IMR-90 (cell line): Measurements from ENCODE around the gene TAL1. TPM values are rescaled to one million over a fixed set of nuclear protein-coding genes. Genes with fewer than 3 reads are reported as not detected.

ENCODE experiments used
- ATAC-seq: fragments of 200-7000 bp; cut with Tn5 transposase; 2 replicates; pipeline ENCODE4 v1.9.1; 2020; ENCODE audit warnings: low read depth, mild to moderate bottlenecking, moderate library complexity
- BruUV-seq: library from RNA; stranded (reverse); fragments of 400-500 nt; replicated peaks from 2 replicates; lab custom pipeline; 2021; lab: Mats Ljungman, UMichigan
- CTCF ChIA-PET: fragments of 300-600 bp; formaldehyde crosslinking; extraction: SDS; loops from one replicate; lab custom pipeline; 2021; ENCODE audit warnings: antibody characterized with exemption; lab: Yijun Ruan, JAX
- POLR2A ChIA-PET: fragments of 300-600 bp; sonication (Branson Sonifier 250); formaldehyde crosslinking; loops from one replicate; lab custom pipeline; 2022; ENCODE audit warnings: antibody characterized with exemption; ENCODE audit not compliant: unreplicated experiment; lab: Charles Lee
- DNase-seq: peaks from one replicate; pipeline ENCODE4 v3.0.0; 2013
- H2AFZ ChIP-seq: replicated peaks from 2 replicates; pipeline ENCODE3; 2013; ENCODE audit warnings: low read length, mild to moderate bottlenecking; ENCODE audit not compliant: poor library complexity
- H2AK5ac ChIP-seq: 2 replicates; pipeline ENCODE4 v1.6.1; 2013; ENCODE audit warnings: low read depth, low read length, inconsistent platforms
- H2AK9ac ChIP-seq: replicated peaks from 2 replicates; pipeline ENCODE3; 2013; ENCODE audit warnings: mild to moderate bottlenecking, low read depth, low read length, moderate library complexity; ENCODE audit not compliant: poor library complexity
- H2BK120ac ChIP-seq: 2 replicates; pipeline ENCODE4 v1.6.1; 2013; ENCODE audit warnings: low read depth, low read length, inconsistent platforms
- H2BK15ac ChIP-seq: 3 replicates; pipeline ENCODE4 v1.6.1; 2013; ENCODE audit warnings: low read depth, low read length, inconsistent platforms
- H2BK20ac ChIP-seq: 2 replicates; pipeline ENCODE4 v1.6.1; 2013; ENCODE audit warnings: low read depth, mild to moderate bottlenecking, inconsistent platforms, low read length, moderate library complexity
- H2BK5ac ChIP-seq: 2 replicates; pipeline ENCODE4 v1.6.1; 2013; ENCODE audit warnings: mild to moderate bottlenecking, low read depth, low read length, inconsistent platforms; ENCODE audit not compliant: poor library complexity, severe bottlenecking
- H3K14ac ChIP-seq: replicated peaks from 2 replicates; pipeline ENCODE4 v1.6.1; 2013; ENCODE audit warnings: low read depth, low read length, inconsistent platforms
- H3K18ac ChIP-seq: 2 replicates; pipeline ENCODE4 v1.6.1; 2013; ENCODE audit warnings: low read depth, low read length, control low read depth
- H3K23ac ChIP-seq: 2 replicates; pipeline ENCODE4 v1.6.1; 2013; ENCODE audit warnings: low read depth, low read length, inconsistent platforms
- H3K27ac ChIP-seq: 2 replicates; pipeline ENCODE4 v1.5.1; 2013; ENCODE audit warnings: mild to moderate bottlenecking, control low read depth, low read length; ENCODE audit not compliant: insufficient read depth
- H3K27me3 ChIP-seq: 2 replicates; pipeline ENCODE4 v1.6.1; 2013; ENCODE audit warnings: low read length; ENCODE audit not compliant: control insufficient read depth, insufficient read depth
- H3K36me3 ChIP-seq: 2 replicates; pipeline ENCODE4 v1.6.1; 2013; ENCODE audit warnings: low read length, mixed read lengths; ENCODE audit not compliant: control insufficient read depth, insufficient read depth
- H3K4ac ChIP-seq: 2 replicates; pipeline ENCODE4 v1.6.1; 2013; ENCODE audit warnings: low read depth, low read length, inconsistent platforms
- H3K4me1 ChIP-seq: 2 replicates; pipeline ENCODE4 v1.6.1; 2013; ENCODE audit warnings: low read length, mixed read lengths; ENCODE audit not compliant: control insufficient read depth, insufficient read depth
- H3K4me2 ChIP-seq: 2 replicates; pipeline ENCODE4 v1.6.1; 2013; ENCODE audit warnings: low read depth, mild to moderate bottlenecking, control low read depth, low read length, moderate library complexity
- H3K4me3 ChIP-seq: 2 replicates; pipeline ENCODE4 v1.5.1; 2013; ENCODE audit warnings: low read depth, mild to moderate bottlenecking, control low read depth, low read length, moderate library complexity; ENCODE audit not compliant: insufficient read depth
- H3K56ac ChIP-seq: 2 replicates; pipeline ENCODE4 v1.6.1; 2013; ENCODE audit warnings: low read length, inconsistent platforms; ENCODE audit not compliant: insufficient read depth; ENCODE audit errors: extremely low read depth
- H3K79me1 ChIP-seq, 2 experiments: 2 replicates each; pipeline ENCODE4 v1.6.1; 2013; ENCODE audit warnings: low read length in 2 of 2, inconsistent platforms in 1 of 2, low read depth in 1 of 2
- H3K9ac ChIP-seq: 2 replicates; pipeline ENCODE4 v1.6.1; 2013; ENCODE audit warnings: low read depth, low read length, control low read depth
- H3K9me1 ChIP-seq: 2 replicates; pipeline ENCODE4 v1.6.1; 2013; ENCODE audit warnings: low read length, inconsistent platforms; ENCODE audit not compliant: insufficient read depth
- H3K9me3 ChIP-seq: 2 replicates; pipeline ENCODE4 v1.6.1; 2013; ENCODE audit warnings: low read length; ENCODE audit not compliant: control insufficient read depth, insufficient read depth
- H4K20me1 ChIP-seq: 2 replicates; pipeline ENCODE4 v1.6.1; 2013; ENCODE audit warnings: low read length, inconsistent platforms; ENCODE audit not compliant: insufficient read depth
- H4K5ac ChIP-seq: 2 replicates; pipeline ENCODE4 v1.6.1; 2013; ENCODE audit warnings: mild to moderate bottlenecking, low read depth, low read length, control low read depth
- H4K8ac ChIP-seq, 2 experiments: 2 replicates each; pipeline ENCODE4 v1.6.1; 2013; ENCODE audit warnings: low read depth in 2 of 2, low read length in 2 of 2, control low read depth in 1 of 2, inconsistent platforms in 1 of 2
- H4K91ac ChIP-seq: 2 replicates; pipeline ENCODE4 v1.6.1; 2013; ENCODE audit warnings: low read depth, low read length, inconsistent platforms; ENCODE audit not compliant: insufficient read depth
- CEBPB ChIP-seq: IDR thresholded peaks from 2 replicates; pipeline ENCODE4 v1.6.1; 2012; ENCODE audit warnings: low read depth, low read length, improper control_type of control experiment
- CHD1 ChIP-seq: IDR thresholded peaks from 2 replicates; pipeline ENCODE4 v1.6.1; 2012; ENCODE audit warnings: low read depth, low read length, improper control_type of control experiment
- CTCF ChIP-seq: conservative IDR thresholded peaks from 2 replicates; pipeline ENCODE4 v1.5.1; 2012; ENCODE audit warnings: mild to moderate bottlenecking, low read depth, low read length, improper control_type of control experiment
- ELK1 ChIP-seq: fragments of 150-350 bp; IDR thresholded peaks from 2 replicates; pipeline ENCODE4 v1.6.1; 2016; ENCODE audit warnings: low read depth, mild to moderate bottlenecking, low read length, moderate library complexity, borderline replicate concordance
- FOS ChIP-seq: fragments of 150-350 bp; IDR thresholded peaks from 2 replicates; pipeline ENCODE4 v1.6.1; 2016; ENCODE audit warnings: low read depth, low read length
- MAFK ChIP-seq: IDR thresholded peaks from 2 replicates; pipeline ENCODE4 v1.6.1; 2012; ENCODE audit warnings: low read depth, low read length, improper control_type of control experiment
- MAZ ChIP-seq: IDR thresholded peaks from 2 replicates; pipeline ENCODE4 v1.6.1; 2012; ENCODE audit warnings: low read depth, mild to moderate bottlenecking, low read length, improper control_type of control experiment, moderate library complexity, borderline replicate concordance
- MXI1 ChIP-seq: IDR thresholded peaks from 2 replicates; pipeline ENCODE4 v1.6.1; 2012; ENCODE audit warnings: low read depth, mild to moderate bottlenecking, low read length, moderate library complexity, borderline replicate concordance
- NFE2L2 ChIP-seq: fragments of 150-350 bp; IDR thresholded peaks from 2 replicates; pipeline ENCODE4 v1.6.1; 2016; ENCODE audit warnings: low read depth, mild to moderate bottlenecking, low read length
- POLR2A ChIP-seq: IDR thresholded peaks from 2 replicates; pipeline ENCODE4 v1.6.1; 2012; ENCODE audit warnings: mild to moderate bottlenecking, low read depth, low read length
- RAD21 ChIP-seq: IDR thresholded peaks from 2 replicates; pipeline ENCODE4 v1.6.1; 2012; ENCODE audit warnings: low read length, improper control_type of control experiment
- RCOR1 ChIP-seq: IDR thresholded peaks from 2 replicates; pipeline ENCODE4 v1.6.1; 2012; ENCODE audit warnings: mild to moderate bottlenecking, low read length, improper control_type of control experiment; ENCODE audit not compliant: insufficient replicate concordance
- RFX5 ChIP-seq: IDR thresholded peaks from 2 replicates; pipeline ENCODE4 v1.8.0; 2012; ENCODE audit warnings: low read depth, mild to moderate bottlenecking, low read length, moderate library complexity
- SMC3 ChIP-seq: fragments of 150-350 bp; IDR thresholded peaks from 2 replicates; pipeline ENCODE4 v1.6.1; 2016; ENCODE audit warnings: low read depth, mild to moderate bottlenecking, antibody characterized with exemption, low read length, moderate library complexity
- WGBS, 2 experiments: methylation state at CpG; one replicate each; pipeline versions ENCODE4 v1.1.5 to v1.1.7; 2013; ENCODE audit warnings: missing lambda C conversion rate in 2 of 2; ENCODE audit not compliant: insufficient read length in 1 of 2; ENCODE audit errors: extremely low coverage in 2 of 2; 5-methylcytosine and 5-hydroxymethylcytosine counted together
- dilution Hi-C: fragments of 300-500 bp; cut with HindIII; formaldehyde crosslinking; loops from one replicate; pipeline ENCODE4 v1.14.3; 2018; ENCODE audit warnings: low sequenced_read_pairs; ENCODE audit not compliant: unreplicated experiment
- in situ Hi-C: fragments of 300-500 bp; cut with MboI; formaldehyde crosslinking; loops from 3 replicates; pipeline ENCODE4 v1.14.3; 2019; ENCODE audit warnings: low sequenced_read_pairs, inconsistent platforms, mixed read lengths
- intact Hi-C: fragments of 100-400 bp; cut with micrococcal nuclease; formaldehyde crosslinking; loops from 2 replicates; pipeline ENCODE4 v1.10.0; 2022
- polyA plus RNA-seq, 3 experiments: library from polyadenylated mRNA; depleted of rRNA; stranded (reverse); fragments of >200 nt; gene quantifications; 2 replicates each; pipeline ENCODE4 v1.2.3, GENCODE V29; 2012; ENCODE audit warnings: low replicate concordance in 1 of 3
- total RNA-seq: library from RNA; depleted of rRNA; stranded (reverse); fragments of >200 nt; gene quantifications from 2 replicates; pipeline ENCODE4 v1.2.3, GENCODE V29; 2012
- TF ChIP-seq, protein P1 (sequence below): fragments of 150-350 bp; IDR thresholded peaks from 2 replicates; pipeline ENCODE4 v1.6.1; 2017; ENCODE audit warnings: mild to moderate bottlenecking, antibody characterized with exemption, low read length, low read depth

The TAL1 gene
- total and polyA plus RNA-seq, 2 of the 4 experiments (the other 2 are of a cell fraction), result not detected

- H2BK15ac ChIP-seq, result no peak overlapping the region
- no peak overlapping the region for H4K5ac ChIP-seq
- H3K9me1 ChIP-seq, result no peaks in the 10 kb centered on the region
- no peak overlapping the region for H3K4me3 ChIP-seq
- no peaks in the 10 kb centered on the region for H3K4me1 ChIP-seq
- H3K9ac ChIP-seq, result no peak overlapping the region
- no peak overlapping the region for H4K8ac ChIP-seq
- no peak overlapping the region for H3K14ac ChIP-seq
- in situ Hi-C loops, result loop anchor here (5.0 to 10.0 kb wide), 2 partner anchors 238 to 531 kb away; no protein-coding TSS in a partner anchor
- no peak overlapping the region for H3K23ac ChIP-seq
- H3K27ac ChIP-seq, result no peak overlapping the region
- H3K79me1 ChIP-seq, result no peaks in the 10 kb centered on the region
- no peak overlapping the region for H2BK5ac ChIP-seq
- H3K27me3 ChIP-seq, result peaks cover 2% of the 10 kb centered on the region; the same call in 1 of the 2 replicates
- no peak overlapping the region for H3K18ac ChIP-seq
- CTCF ChIA-PET, result interaction anchor here (0.6 kb wide), 2 partner anchors 194 to 490 kb away, joined by 3 to 4 read pairs; no protein-coding TSS in a partner anchor
- H2AK9ac ChIP-seq, result peak overlapping the region; percentile 24
- ATAC-seq (no peak), DNase-seq (no peak)
- 100% methylated on average over 1 of the region's 5 CpGs; no CpG with 5 or more reads in 1 of the 2 experiments for WGBS, 2 experiments
- H4K20me1 ChIP-seq, result no peaks in the 10 kb centered on the region
- H2AFZ ChIP-seq, result no peak overlapping the region
- no peaks in the 10 kb centered on the region for H3K36me3 ChIP-seq
- H2BK120ac ChIP-seq, result no peak overlapping the region
- dilution Hi-C loops, result no loop called here
- intact Hi-C loops, result no loop called here
- POLR2A ChIA-PET, result no interaction called here
- H4K91ac ChIP-seq, result no peak overlapping the region
- no peak overlapping the region for H3K4me2 ChIP-seq
- no peak overlapping the region for H3K4ac ChIP-seq
- H2BK20ac ChIP-seq, result no peak overlapping the region
- no peak overlapping the region for H3K56ac ChIP-seq
- no peaks in the 10 kb centered on the region for H3K9me3 ChIP-seq
- no TSS peak for BruUV-seq
- no peak overlapping the region for H2AK5ac ChIP-seq
- TF ChIP-seq ELK1, result no peak
- TF ChIP-seq MAFK, result no peak
- TF ChIP-seq MXI1, result no peak
- no peak for TF ChIP-seq CHD1
- no peak for TF ChIP-seq POLR2A
- no peak for TF ChIP-seq CTCF
- TF ChIP-seq RCOR1, result no peak
- TF ChIP-seq RFX5, result no peak
- TF ChIP-seq CEBPB, result no peak
- TF ChIP-seq SMC3, result no peak
- TF ChIP-seq, protein P1, sequence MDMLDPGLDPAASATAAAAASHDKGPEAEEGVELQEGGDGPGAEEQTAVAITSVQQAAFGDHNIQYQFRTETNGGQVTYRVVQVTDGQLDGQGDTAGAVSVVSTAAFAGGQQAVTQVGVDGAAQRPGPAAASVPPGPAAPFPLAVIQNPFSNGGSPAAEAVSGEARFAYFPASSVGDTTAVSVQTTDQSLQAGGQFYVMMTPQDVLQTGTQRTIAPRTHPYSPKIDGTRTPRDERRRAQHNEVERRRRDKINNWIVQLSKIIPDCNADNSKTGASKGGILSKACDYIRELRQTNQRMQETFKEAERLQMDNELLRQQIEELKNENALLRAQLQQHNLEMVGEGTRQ, result no peak
- no peak for TF ChIP-seq NFE2L2
- TF ChIP-seq MAZ, result no peak
- TF ChIP-seq FOS, result no peak
- no peak for TF ChIP-seq RAD21
Observed at GRCh38 chr1:47184090-47184821, 47.8 kb downstream of the TAL1 start.
